Measurements from ENCODE around the gene RAPGEF1. TPM values are rescaled to one million over a fixed set of nuclear protein-coding genes. Genes with fewer than 3 reads are reported as not detected.

Gene RAPGEF1
- total RNA-seq, 1 donor from 2014 or later = 57.9 TPM

GRCh38 chr9:131629825-131630204, 110.1 kb downstream of the RAPGEF1 start:
- Histone ChIP-seq H3K36me3 (peaks cover 0 to 19% of the 10 kb centered on the region in 2 donors), H3K9me3 (no peaks in the 10 kb centered on the region), H3K27me3 (no peaks in the 10 kb centered on the region), H3K4me3 (no peak overlapping the region), H3K4me1 (peaks cover 15% of the 10 kb centered on the region), H3K27ac (no peak overlapping the region)
- no peak for TF ChIP-seq CTCF (IDR thresholded peaks at IDR 0.05)
- TF ChIP-seq POLR2A (IDR thresholded peaks at IDR 0.05) = no peak
- no peak for TF ChIP-seq POLR2AphosphoS5 (IDR thresholded peaks at IDR 0.05; ENCODE audit: insufficient read depth in 1 of 2, low read depth in 1 of 2)
- no peak for DNase-seq (ENCODE audit: extremely low spot score in 2 of 2)
- intact Hi-C loops (cut with DNase I) = no loop called here

- no peak for DNase-seq (ENCODE audit: extremely low spot score in 2 of 2)
- intact Hi-C loops (cut with DNase I) = no loop called here
- no peaks in the 10 kb centered on the region for H3K27me3 ChIP-seq
- TF ChIP-seq CTCF (IDR thresholded peaks at IDR 0.05) = no peak
- no peak for TF ChIP-seq POLR2A (IDR thresholded peaks at IDR 0.05)
- TF ChIP-seq POLR2AphosphoS5 (IDR thresholded peaks at IDR 0.05; ENCODE audit: insufficient read depth in 1 of 2, low read depth in 1 of 2) = no peak
- no peaks in the 10 kb centered on the region for H3K9me3 ChIP-seq
- peaks cover 0 to 25% of the 10 kb centered on the region in 2 donors for H3K36me3 ChIP-seq
- peak overlapping the region; percentile 43 for H3K27ac ChIP-seq
- peaks cover 12% of the 10 kb centered on the region for H3K4me1 ChIP-seq
- no peak overlapping the region for H3K4me3 ChIP-seq
Measured at GRCh38 chr9:131629226-131629500, 110.7 kb downstream of the RAPGEF1 start.

- Histone ChIP-seq H3K36me3 (peaks cover 0 to 27% of the 10 kb centered on the region in 2 donors), H3K4me3 (no peak overlapping the region), H3K27me3 (no peaks in the 10 kb centered on the region), H3K4me1 (peaks cover 12% of the 10 kb centered on the region), H3K27ac (peak overlapping the region; percentile 43), H3K9me3 (no peaks in the 10 kb centered on the region)
- no peak for DNase-seq (ENCODE audit: extremely low spot score in 2 of 2)
- intact Hi-C loops (cut with DNase I) = no loop called here
- TF ChIP-seq CTCF (IDR thresholded peaks at IDR 0.05) = no peak
- TF ChIP-seq POLR2AphosphoS5 (IDR thresholded peaks at IDR 0.05; ENCODE audit: insufficient read depth in 1 of 2, low read depth in 1 of 2) = no peak
- TF ChIP-seq POLR2A (IDR thresholded peaks at IDR 0.05) = no peak
Measured at GRCh38 chr9:131628459-131629225, 111.2 kb downstream of the RAPGEF1 start.

- peak overlapping the region; percentile 43 for H3K27ac ChIP-seq
- peaks cover 12% of the 10 kb centered on the region for H3K4me1 ChIP-seq
- H3K9me3 ChIP-seq = no peaks in the 10 kb centered on the region
- TF ChIP-seq POLR2AphosphoS5 (IDR thresholded peaks at IDR 0.05; ENCODE audit: insufficient read depth in 1 of 2, low read depth in 1 of 2) = peak in 1 of 2 donors; percentile 54
- no peak for TF ChIP-seq POLR2A (IDR thresholded peaks at IDR 0.05)
- TF ChIP-seq CTCF (IDR thresholded peaks at IDR 0.05) = no peak
- H3K36me3 ChIP-seq = peaks cover 0 to 27% of the 10 kb centered on the region in 2 donors
- no peak overlapping the region for H3K4me3 ChIP-seq
- DNase-seq (ENCODE audit: extremely low spot score in 2 of 2) = no peak
- intact Hi-C loops (cut with DNase I) = no loop called here
- no peaks in the 10 kb centered on the region for H3K27me3 ChIP-seq
Measured at GRCh38 chr9:131627648-131628458, 112.0 kb downstream of the RAPGEF1 start.

GRCh38 chr9:131627326-131627647, 112.6 kb downstream of the RAPGEF1 start:
- Histone ChIP-seq H3K9me3 (no peaks in the 10 kb centered on the region), H3K4me1 (peaks cover 12% of the 10 kb centered on the region), H3K4me3 (no peak overlapping the region), H3K27ac (peak overlapping the region; percentile 12), H3K36me3 (peaks cover 0 to 28% of the 10 kb centered on the region in 2 donors), H3K27me3 (no peaks in the 10 kb centered on the region)
- DNase-seq (ENCODE audit: extremely low spot score in 2 of 2) = no peak
- intact Hi-C loops (cut with DNase I) = no loop called here
- TF ChIP-seq POLR2AphosphoS5 (IDR thresholded peaks at IDR 0.05; ENCODE audit: insufficient read depth in 1 of 2, low read depth in 1 of 2) (no peak), CTCF (IDR thresholded peaks at IDR 0.05) (no peak), POLR2A (IDR thresholded peaks at IDR 0.05) (no peak)

All from vagina (tissue), 2 donors.